NCI-H748 (cell line): ENCODE data around the gene PLCG2.
"Not testable (repeated sequence)": the region's sequence is repeated elsewhere in the genome, so short reads cannot be mapped to it uniquely, and the experiment has no call there.

ENCODE experiments used
- DNase-seq: peaks from one replicate; lab custom pipeline; 2025; ENCODE audit not compliant: unreplicated experiment; lab: John Stamatoyannopoulos, UW

The PLCG2 gene

GRCh38 chr16:81754858-81755257, 24.2 kb upstream of the PLCG2 start:
- DNase-seq, result no peak

GRCh38 chr16:81755915-81756614, 23.0 kb upstream of the PLCG2 start:
- DNase-seq, result no peak

- no peak for DNase-seq
These were observed 22.3 kb upstream of the PLCG2 start for GRCh38 chr16:81756615-81757356.

- DNase-seq, result no peak
These were observed 20.7 kb upstream of the PLCG2 start for GRCh38 chr16:81758376-81758775.

GRCh38 chr16:81762322-81762721, 16.8 kb upstream of the PLCG2 start:
- not testable (repeated sequence) for DNase-seq

- no peak for DNase-seq
These were observed 13.8 kb upstream of the PLCG2 start for GRCh38 chr16:81765111-81765919.

GRCh38 chr16:81765969-81766368, 13.1 kb upstream of the PLCG2 start:
- peak; percentile 68 for DNase-seq

- DNase-seq, result peak; percentile 89
These were observed 11.0 kb upstream of the PLCG2 start for GRCh38 chr16:81767987-81768592.

- DNase-seq, result no peak
These were observed 9.1 kb upstream of the PLCG2 start for GRCh38 chr16:81770008-81770407.

GRCh38 chr16:81774348-81774747, 4.7 kb upstream of the PLCG2 start:
- no peak for DNase-seq

- DNase-seq, result no peak
These were observed 3.5 kb upstream of the PLCG2 start for GRCh38 chr16:81775570-81775969.

GRCh38 chr16:81778231-81778630, 860 bp upstream of the PLCG2 start:
- DNase-seq, result no peak

- peak; percentile 10 for DNase-seq
These were observed 637 bp downstream of the PLCG2 start for GRCh38 chr16:81779536-81780320.

- DNase-seq, result no peak
These were observed 1.3 kb downstream of the PLCG2 start for GRCh38 chr16:81780350-81780749.

GRCh38 chr16:81782236-81782635, 3.1 kb downstream of the PLCG2 start:
- no peak for DNase-seq

- DNase-seq, result no peak
These were observed 5.1 kb downstream of the PLCG2 start for GRCh38 chr16:81784072-81784795.

- DNase-seq, result no peak
These were observed 6.2 kb downstream of the PLCG2 start for GRCh38 chr16:81785138-81785924.

GRCh38 chr16:81786321-81786720, 7.2 kb downstream of the PLCG2 start:
- DNase-seq, result no peak

- DNase-seq, result no peak
These were observed 7.8 kb downstream of the PLCG2 start for GRCh38 chr16:81786868-81787267.
